GM12878 (cell line): ENCODE data around the gene KDM8. TPM values are rescaled to one million over a fixed set of nuclear protein-coding genes. Genes with fewer than 3 reads are reported as not detected.

Experiments used
- ATAC-seq: fragments of 200-7000 bp; cut with Tn5 transposase; 3 replicates; pipeline ENCODE4 v1.9.1; 2020; ENCODE audit warnings: mild to moderate bottlenecking, moderate library complexity
- BruUV-seq: library from RNA; stranded (reverse); fragments of 400-500 nt; replicated peaks from 2 replicates; lab custom pipeline; 2021; lab: Mats Ljungman, UMichigan
- CTCF ChIA-PET: fragments of 300-600 bp; sonication (Branson Sonifier 250); formaldehyde crosslinking; extraction: SDS; loops from one replicate; lab custom pipeline; 2021; ENCODE audit warnings: inconsistent platforms; lab: Yijun Ruan, JAX
- POLR2A ChIA-PET: fragments of 350-600 bp; formaldehyde crosslinking; extraction: SDS; loops from one replicate; lab custom pipeline; 2021; ENCODE audit warnings: inconsistent platforms; lab: Charles Lee
- RAD21 ChIA-PET: fragments of 300-600 bp; sonication (Branson Sonifier 250); formaldehyde crosslinking; loops from one replicate; lab custom pipeline; 2023; ENCODE audit warnings: antibody characterized with exemption; ENCODE audit not compliant: unreplicated experiment; lab: Charles Lee
- SMC1A ChIA-PET: fragments of 300-600 bp; sonication (Branson Sonifier 250); formaldehyde crosslinking; loops from one replicate; lab custom pipeline; 2023; ENCODE audit not compliant: unreplicated experiment, uncharacterized antibody; lab: Charles Lee
- DNase-seq: peaks from one replicate; pipeline ENCODE4 v3.0.0-alpha.2; 2011; ENCODE audit warnings: low read depth, low spot score
- FAIRE-seq: peaks from 3 replicates; lab custom pipeline; 2011; peaks lifted over from hg19 to GRCh38; lab: Jason Lieb, UNC
- H2AFZ ChIP-seq: 2 replicates; pipeline ENCODE4 v1.6.0; 2011; ENCODE audit warnings: low read depth, low read length, control low read depth; ENCODE audit not compliant: control insufficient read depth
- H3K27ac ChIP-seq: 2 replicates; pipeline ENCODE4 v1.5.1; 2011; ENCODE audit warnings: control low read depth; ENCODE audit not compliant: control insufficient read depth, insufficient read depth
- H3K27me3 ChIP-seq, 2 experiments: replicated peaks in 1 of 2; 2 replicates each; pipeline versions ENCODE4 v1.6.0 to v1.6.1; 2011; ENCODE audit warnings: low read length in 1 of 2; ENCODE audit not compliant: control insufficient read depth in 2 of 2, insufficient read depth in 2 of 2
- H3K36me3 ChIP-seq, 2 experiments: 2 replicates each; pipeline ENCODE4 v1.5.1; 2011; ENCODE audit warnings: low read length in 1 of 2; ENCODE audit not compliant: control insufficient read depth in 2 of 2, insufficient read depth in 2 of 2
- H3K4me1 ChIP-seq: 2 replicates; pipeline ENCODE4 v1.6.1; 2011; ENCODE audit warnings: mild to moderate bottlenecking, low read length, moderate library complexity, mixed read lengths; ENCODE audit not compliant: control insufficient read depth, insufficient read depth
- H3K4me2 ChIP-seq: 2 replicates; pipeline ENCODE4 v1.6.0; 2011; ENCODE audit warnings: control low read depth; ENCODE audit not compliant: control insufficient read depth, insufficient read depth
- H3K4me3 ChIP-seq: fragments of 200-600 bp; sonication (generic); 2 replicates; pipeline ENCODE4 v1.5.1; 2016
- H3K79me2 ChIP-seq: 2 replicates; pipeline ENCODE4 v1.6.0; 2011; ENCODE audit warnings: low read length; ENCODE audit not compliant: control insufficient read depth, insufficient read depth
- H3K9ac ChIP-seq: 2 replicates; pipeline ENCODE4 v1.8.0; 2011; ENCODE audit warnings: low read length, control low read depth, mixed read lengths; ENCODE audit not compliant: control insufficient read depth, insufficient read depth
- H3K9me3 ChIP-seq: replicated peaks from 3 replicates; pipeline ENCODE4 v1.5.1; 2011; ENCODE audit warnings: mild to moderate bottlenecking, low read length; ENCODE audit not compliant: control insufficient read depth, insufficient read depth
- H4K20me1 ChIP-seq: 2 replicates; pipeline ENCODE4 v1.6.0; 2011; ENCODE audit not compliant: control insufficient read depth, insufficient read depth
- CBX3 ChIP-seq: fragments of 200-600 bp; sonication (generic); IDR thresholded peaks from 2 replicates; pipeline ENCODE4 v1.6.1; 2016; ENCODE audit warnings: low read depth, borderline replicate concordance
- CBX5 ChIP-seq: sonication (generic); IDR thresholded peaks from 2 replicates; pipeline ENCODE4 v1.6.1; 2016; ENCODE audit warnings: low read depth, moderate library complexity, mild to moderate bottlenecking, inconsistent platforms
- MLLT1 ChIP-seq: fragments of 450-650 bp; IDR thresholded peaks from 2 replicates; pipeline ENCODE4 v1.6.1; 2016; ENCODE audit warnings: mild to moderate bottlenecking
- WGBS: methylation state at CpG from one replicate; pipeline ENCODE4 v1.1.6; 2016; ENCODE audit warnings: low lambda C conversion rate; ENCODE audit not compliant: insufficient replicate concordance, insufficient coverage; ENCODE audit errors: missing lambda C conversion rate; 5-methylcytosine and 5-hydroxymethylcytosine counted together
- in situ Hi-C: fragments of 300-500 bp; cut with MboI; formaldehyde crosslinking; loops from 9 replicates; pipeline ENCODE4 v1.14.3; 2018; ENCODE audit warnings: mixed read lengths
- intact Hi-C: fragments of 100-400 bp; cut with micrococcal nuclease; formaldehyde crosslinking; loops from one replicate; pipeline ENCODE4 v1.14.2; 2022; ENCODE audit not compliant: unreplicated experiment
- polyA plus RNA-seq, 11 experiments: library from polyadenylated mRNA; depleted of rRNA in 4 of 11; unstranded in 6 of 11; stranded (reverse) in 5 of 11; fragments of >200 nt; fragmentation: Nextera tagmentation in 4 of 11; fragmentation: Illumina TruSeq in 1 of 11; extraction: Ambion mirVana in 4 of 11; extraction: Trizol in 1 of 11; gene quantifications; 1 replicate in 1 of 11; 2 replicates in 10 of 11; pipeline versions ENCODE4 v1.2.1 to v1.2.3, GENCODE V29; 2011 to 2016; ENCODE audit warnings: inconsistent platforms in 2 of 11, missing spikeins in 2 of 11, low read depth in 1 of 11
- total RNA-seq, 4 experiments: library from RNA; depleted of rRNA in 3 of 4; stranded (reverse); fragments of >200 nt in 3 of 4; fragmentation: Illumina TruSeq in 1 of 4; extraction: Trizol in 1 of 4; gene quantifications; 2 replicates each; pipeline versions ENCODE4 v1.2.1 to v1.2.3, GENCODE V29; 2013 to 2021
- TF ChIP-seq, protein P1 (sequence below): fragments of 150-350 bp; IDR thresholded peaks from 2 replicates; pipeline ENCODE4 v1.6.1; 2014; ENCODE audit warnings: mild to moderate bottlenecking, low read depth, low read length

The KDM8 gene
- total and polyA plus RNA-seq, 10 of the 15 experiments (the other 5 are each of a cell fraction or from before 2014, with no cell fraction given), result 0.79 to 8.9 (median 5.8) TPM

- no peaks in the 10 kb centered on the region for H4K20me1 ChIP-seq
- POLR2A ChIA-PET, result interaction anchor here (1.0 to 2.4 kb wide), 11 partner anchors 9 to 135 kb away, joined by 3 to 14 read pairs (median 5); partner anchors contain the start of gene KDM8
- CTCF ChIA-PET, result interaction anchor here (1.1 to 10.7 kb wide), 10 partner anchors 8 to 138 kb away, joined by 3 to 121 read pairs (median 3); no protein-coding TSS in a partner anchor
- DNase-seq (no peak), FAIRE-seq (no peak), ATAC-seq (no peak)
- H3K4me2 ChIP-seq, result peak overlapping the region; percentile 84
- peaks cover 7% of the 10 kb centered on the region for H3K79me2 ChIP-seq
- intact Hi-C loops (loop anchor here (5.0 kb wide), 1 partner anchor 48 kb away; no protein-coding TSS in a partner anchor), in situ Hi-C loops (no loop called here)
- H3K9me3 ChIP-seq, result no peaks in the 10 kb centered on the region
- SMC1A ChIA-PET, result interaction anchor here (1.3 to 12.4 kb wide), 8 partner anchors 12 to 129 kb away, joined by 3 to 178 read pairs (median 6); partner anchors contain the start of gene KDM8
- no TSS peak for BruUV-seq
- TF ChIP-seq CBX5 (no peak), MLLT1 (0 out of 2 replicates have a peak, but pooled peaks have one; percentile 31), CBX3 (no peak)
- TF ChIP-seq, protein P1, sequence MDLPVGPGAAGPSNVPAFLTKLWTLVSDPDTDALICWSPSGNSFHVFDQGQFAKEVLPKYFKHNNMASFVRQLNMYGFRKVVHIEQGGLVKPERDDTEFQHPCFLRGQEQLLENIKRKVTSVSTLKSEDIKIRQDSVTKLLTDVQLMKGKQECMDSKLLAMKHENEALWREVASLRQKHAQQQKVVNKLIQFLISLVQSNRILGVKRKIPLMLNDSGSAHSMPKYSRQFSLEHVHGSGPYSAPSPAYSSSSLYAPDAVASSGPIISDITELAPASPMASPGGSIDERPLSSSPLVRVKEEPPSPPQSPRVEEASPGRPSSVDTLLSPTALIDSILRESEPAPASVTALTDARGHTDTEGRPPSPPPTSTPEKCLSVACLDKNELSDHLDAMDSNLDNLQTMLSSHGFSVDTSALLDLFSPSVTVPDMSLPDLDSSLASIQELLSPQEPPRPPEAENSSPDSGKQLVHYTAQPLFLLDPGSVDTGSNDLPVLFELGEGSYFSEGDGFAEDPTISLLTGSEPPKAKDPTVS, result no peak
- H3K27me3 ChIP-seq, result no peaks in the 10 kb centered on the region
- H3K4me1 ChIP-seq, result peaks cover 12% of the 10 kb centered on the region
- peak overlapping the region; percentile 79 for H3K27ac ChIP-seq
- WGBS, result 71% methylated on average over 9 of the region's 9 CpGs
- no peak overlapping the region for H2AFZ ChIP-seq
- H3K4me3 ChIP-seq, result peak overlapping the region; percentile 81
- H3K36me3 ChIP-seq, result no peaks in the 10 kb centered on the region
- peak overlapping the region; percentile 76 for H3K9ac ChIP-seq
- RAD21 ChIA-PET, result interaction anchor here (1.0 to 8.9 kb wide), 12 partner anchors 10 to 181 kb away, joined by 3 to 105 read pairs (median 4); partner anchors contain the start of genes IL21R and KDM8
Observed at GRCh38 chr16:27269300-27270150, 66.2 kb downstream of the KDM8 start.
